Spinal cord (tissue), 10 donors: ENCODE results near the gene ERC1. TPM values are rescaled to one million over a fixed set of nuclear protein-coding genes. Genes with fewer than 3 reads are reported as not detected.
A peak's percentile ranks its signal among the peaks of the same experiment; 100 is the strongest.

Experiments
- DNase-seq, 6 donors: peaks; one replicate each; pipeline versions ENCODE4 v3.0.0 to v3.0.0-alpha.2; 2013 to 2015; ENCODE audit warnings: low spot score in 6 of 6, low read depth in 4 of 6
- H3K27ac ChIP-seq: one replicate; pipeline ENCODE4 v1.5.1; 2013; ENCODE audit warnings: low read depth, low read length, control low read depth
- H3K27me3 ChIP-seq: one replicate; pipeline ENCODE4 v1.6.1; 2013; ENCODE audit warnings: low read length; ENCODE audit not compliant: control insufficient read depth, insufficient read depth
- H3K36me3 ChIP-seq: one replicate; pipeline ENCODE4 v1.6.1; 2013; ENCODE audit warnings: low read length; ENCODE audit not compliant: control insufficient read depth, insufficient read depth
- H3K4me1 ChIP-seq: one replicate; pipeline ENCODE4 v1.6.1; 2013; ENCODE audit warnings: low read length; ENCODE audit not compliant: control insufficient read depth, insufficient read depth
- H3K4me3 ChIP-seq: one replicate; pipeline ENCODE4 v1.5.1; 2013; ENCODE audit warnings: low read depth, low read length, control low read depth
- H3K9me3 ChIP-seq: one replicate; pipeline ENCODE4 v1.6.1; 2013; ENCODE audit warnings: low read length; ENCODE audit not compliant: control insufficient read depth, insufficient read depth
- WGBS: methylation state at CpG from one replicate; pipeline ENCODE4 v1.1.5; 2013; ENCODE audit warnings: missing lambda C conversion rate; ENCODE audit not compliant: insufficient coverage; 5-methylcytosine and 5-hydroxymethylcytosine counted together
- polyA plus RNA-seq, 2 donors: library from polyadenylated mRNA; unstranded; fragments of 120-200 nt; gene quantifications; one replicate each; pipeline ENCODE4 v1.2.1, GENCODE V29; 2013; ENCODE audit not compliant: insufficient read length in 2 of 2
- total RNA-seq, 2 donors: library from RNA; depleted of rRNA in 1 of 2; stranded (reverse); fragments of 120-200 nt in 1 of 2; fragments of >200 nt in 1 of 2; gene quantifications; one replicate each; pipeline versions ENCODE4 v1.2.3 to v1.2.4, GENCODE V29; 2013 to 2014
- donor health status: healthy.

Gene ERC1
- total and polyA plus RNA-seq, 4 donors, result 44.3 to 75.5 (median 47.9) TPM

GRCh38 chr12:1501695-1502378 is 510.8 kb downstream of the ERC1 start:
- WGBS, result 84% methylated on average over 17 of the region's 19 CpGs
- DNase-seq, result no peak
- Histone ChIP-seq H3K9me3 (no peaks in the 10 kb centered on the region), H3K4me1 (peaks cover 25% of the 10 kb centered on the region), H3K27me3 (no peaks in the 10 kb centered on the region), H3K27ac (no peak overlapping the region), H3K4me3 (no peak overlapping the region), H3K36me3 (peaks cover 20% of the 10 kb centered on the region)

GRCh38 chr12:1502379-1502720 is 511.3 kb downstream of the ERC1 start:
- Histone ChIP-seq H3K36me3 (peaks cover 20% of the 10 kb centered on the region), H3K27ac (no peak overlapping the region), H3K4me3 (no peak overlapping the region), H3K9me3 (no peaks in the 10 kb centered on the region), H3K4me1 (peaks cover 25% of the 10 kb centered on the region), H3K27me3 (no peaks in the 10 kb centered on the region)
- WGBS, result 75% methylated on average over 2 of the region's 6 CpGs
- peak in 3 of 6 donors; percentile 28 to 74 (median 74) for DNase-seq

DNA sequence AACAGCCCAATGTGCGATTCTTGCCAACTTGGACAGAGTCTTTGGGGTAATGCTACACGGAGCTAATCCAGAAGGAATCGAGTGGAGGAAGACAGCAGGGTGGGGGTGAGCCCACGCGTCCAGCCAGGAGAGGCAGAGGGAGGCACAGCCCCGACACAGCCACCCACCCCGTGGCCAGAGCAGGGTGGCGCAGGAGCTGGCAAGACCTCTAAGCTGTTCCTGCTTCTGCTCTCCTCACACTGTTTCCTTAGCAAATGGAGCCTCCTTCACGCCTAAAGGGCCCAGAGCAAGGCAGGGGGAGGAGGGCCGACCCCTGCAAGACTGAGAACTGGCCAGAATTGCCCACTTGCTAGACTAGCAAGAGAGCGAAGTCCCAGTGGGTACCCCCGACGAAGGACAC is 511.8 kb downstream of the ERC1 start:
- no peaks in the 10 kb centered on the region for H3K9me3 ChIP-seq
- WGBS, result 41% methylated on average over 9 of the region's 13 CpGs
- H3K4me1 ChIP-seq, result peaks cover 25% of the 10 kb centered on the region
- H3K27ac ChIP-seq, result no peak overlapping the region
- H3K27me3 ChIP-seq, result no peaks in the 10 kb centered on the region
- peaks cover 20% of the 10 kb centered on the region for H3K36me3 ChIP-seq
- no peak for DNase-seq
- H3K4me3 ChIP-seq, result no peak overlapping the region

GRCh38 chr12:1503281-1503711 is 512.3 kb downstream of the ERC1 start:
- no peak for DNase-seq
- WGBS, result 92% methylated on average over 22 of the region's 22 CpGs
- no peak overlapping the region for H3K4me3 ChIP-seq
- no peaks in the 10 kb centered on the region for H3K9me3 ChIP-seq
- H3K4me1 ChIP-seq, result peaks cover 25% of the 10 kb centered on the region
- H3K27ac ChIP-seq, result no peak overlapping the region
- peaks cover 16% of the 10 kb centered on the region for H3K36me3 ChIP-seq
- H3K27me3 ChIP-seq, result no peaks in the 10 kb centered on the region

GRCh38 chr12:1504304-1504894 is 513.4 kb downstream of the ERC1 start:
- Histone ChIP-seq H3K9me3 (no peaks in the 10 kb centered on the region), H3K27ac (no peak overlapping the region), H3K27me3 (no peaks in the 10 kb centered on the region), H3K4me1 (peaks cover 25% of the 10 kb centered on the region), H3K36me3 (peaks cover 14% of the 10 kb centered on the region), H3K4me3 (no peak overlapping the region)
- WGBS, result 89% methylated on average over 13 of the region's 16 CpGs
- no peak for DNase-seq

- Histone ChIP-seq H3K4me1 (peaks cover 29% of the 10 kb centered on the region), H3K36me3 (peaks cover 13% of the 10 kb centered on the region), H3K27me3 (no peaks in the 10 kb centered on the region), H3K4me3 (no peak overlapping the region), H3K27ac (no peak overlapping the region), H3K9me3 (no peaks in the 10 kb centered on the region)
- DNase-seq, result no peak
- WGBS, result 62% methylated on average over 14 of the region's 14 CpGs
Measured at GRCh38 chr12:1504895-1505311, 513.9 kb downstream of the ERC1 start.

- 94% methylated on average over 6 of the region's 10 CpGs for WGBS
- H3K27ac ChIP-seq, result no peak overlapping the region
- H3K4me3 ChIP-seq, result no peak overlapping the region
Measured at GRCh38 chr12:1505576-1505975, 514.6 kb downstream of the ERC1 start.

DNA sequence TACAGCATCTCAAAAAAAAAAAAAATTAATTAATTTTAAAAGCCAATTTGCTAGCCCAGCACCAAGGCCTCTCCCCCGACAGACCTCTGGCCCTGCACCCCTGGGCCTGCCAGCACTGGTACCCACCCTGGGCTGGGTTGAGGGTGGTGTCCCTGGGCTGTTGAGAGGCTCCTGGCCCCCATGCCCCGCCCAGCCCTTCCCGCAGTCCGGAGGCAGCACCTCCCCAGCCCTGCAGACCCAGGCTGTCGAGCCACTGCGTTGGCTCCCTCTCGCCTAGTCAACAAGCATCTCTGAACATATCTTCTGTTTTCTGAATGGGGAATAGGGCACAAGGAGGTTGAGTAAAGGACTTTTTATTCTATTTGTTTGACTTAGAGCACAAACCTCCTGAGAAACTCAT is 516.3 kb downstream of the ERC1 start:
- no peak overlapping the region for H3K4me3 ChIP-seq
- DNase-seq, result no peak
- H3K36me3 ChIP-seq, result peaks cover 4% of the 10 kb centered on the region
- H3K4me1 ChIP-seq, result peaks cover 17% of the 10 kb centered on the region
- no peak overlapping the region for H3K27ac ChIP-seq
- 87% methylated on average over 4 of the region's 7 CpGs for WGBS
- H3K27me3 ChIP-seq, result no peaks in the 10 kb centered on the region
- no peaks in the 10 kb centered on the region for H3K9me3 ChIP-seq

More at GRCh38 chr12:1505576-1505975, 514.6 kb downstream of the ERC1 start:
- Histone ChIP-seq H3K36me3 (peaks cover 7% of the 10 kb centered on the region), H3K27me3 (no peaks in the 10 kb centered on the region), H3K4me1 (peaks cover 26% of the 10 kb centered on the region), H3K9me3 (no peaks in the 10 kb centered on the region)
- no peak for DNase-seq

- peaks cover 6% of the 10 kb centered on the region for H3K4me1 ChIP-seq
- H3K27me3 ChIP-seq, result no peaks in the 10 kb centered on the region
- WGBS, result 70% methylated on average over 12 of the region's 14 CpGs
- no peak overlapping the region for H3K4me3 ChIP-seq
- no peak overlapping the region for H3K27ac ChIP-seq
- no peaks in the 10 kb centered on the region for H3K9me3 ChIP-seq
- H3K36me3 ChIP-seq, result no peaks in the 10 kb centered on the region
- no peak for DNase-seq
Measured at GRCh38 chr12:1509413-1510052, 518.5 kb downstream of the ERC1 start.
